Neural progenitor cell (in vitro differentiated cells): ENCODE results near the gene SMARCAL1. TPM values are rescaled to one million over a fixed set of nuclear protein-coding genes. Genes with fewer than 3 reads are reported as not detected.
"Not testable (repeated sequence)": the region's sequence is repeated elsewhere in the genome, so short reads cannot be mapped to it uniquely, and the experiment has no call there.

Experiments
- DNase-seq: peaks from one replicate; pipeline ENCODE4 v3.0.0-alpha.2; 2016; ENCODE audit warnings: low spot score
- H2AFZ ChIP-seq: fragments of 200-600 bp; sonication (generic); replicated peaks from 2 replicates; pipeline ENCODE4 v1.6.1; 2016; ENCODE audit warnings: antibody characterized with exemption
- H3F3A ChIP-seq: fragments of 200-600 bp; sonication (generic); 2 replicates; pipeline ENCODE4 v1.6.1; 2016; ENCODE audit warnings: antibody characterized with exemption, low read depth
- H3K27ac ChIP-seq: fragments of 200-600 bp; sonication (generic); 2 replicates; pipeline ENCODE4 v1.5.1; 2016; ENCODE audit warnings: mild to moderate bottlenecking
- H3K27me3 ChIP-seq: fragments of 200-600 bp; sonication (generic); 2 replicates; pipeline ENCODE4 v1.6.1; 2016; ENCODE audit warnings: mild to moderate bottlenecking, moderate library complexity
- H3K36me3 ChIP-seq: fragments of 200-600 bp; sonication (generic); 2 replicates; pipeline ENCODE4 v1.5.1; 2016
- H3K4me1 ChIP-seq: fragments of 200-600 bp; sonication (generic); 2 replicates; pipeline ENCODE4 v1.6.1; 2016; ENCODE audit warnings: mixed run types
- H3K4me2 ChIP-seq: fragments of 200-600 bp; sonication (generic); 2 replicates; pipeline ENCODE4 v1.6.1; 2016
- H3K4me3 ChIP-seq: fragments of 200-600 bp; sonication (generic); 2 replicates; pipeline ENCODE4 v1.5.1; 2016
- H3K79me2 ChIP-seq: fragments of 200-600 bp; sonication (generic); 2 replicates; pipeline ENCODE4 v1.6.1; 2016; ENCODE audit warnings: low read depth
- H3K9ac ChIP-seq: fragments of 200-600 bp; sonication (generic); 2 replicates; pipeline ENCODE4 v1.6.1; 2016
- H3K9me3 ChIP-seq: fragments of 200-600 bp; sonication (generic); 2 replicates; pipeline ENCODE4 v1.5.1; 2016; ENCODE audit warnings: low read depth
- H4K20me1 ChIP-seq: fragments of 200-600 bp; sonication (generic); 2 replicates; pipeline ENCODE4 v1.6.1; 2016; ENCODE audit warnings: low read depth
- H3K27ac Mint-ChIP-seq: 3 replicates; pipeline ENCODE4 v1.8.0; 2021; ENCODE audit warnings: mixed read lengths
- H3K27me3 Mint-ChIP-seq: 2 replicates; pipeline ENCODE4 v1.8.0; 2022; ENCODE audit warnings: low read depth, mild to moderate bottlenecking, inconsistent platforms, moderate library complexity, mixed read lengths; ENCODE audit not compliant: insufficient read depth
- H3K36me3 Mint-ChIP-seq: 3 replicates; pipeline ENCODE4 v1.8.0; 2021; ENCODE audit warnings: mixed read lengths
- H3K4me1 Mint-ChIP-seq: 3 replicates; pipeline ENCODE4 v1.8.0; 2021; ENCODE audit warnings: mixed read lengths
- H3K4me3 Mint-ChIP-seq: 3 replicates; pipeline ENCODE4 v1.8.0; 2021; ENCODE audit warnings: mild to moderate bottlenecking, moderate library complexity, mixed read lengths
- H3K9me3 Mint-ChIP-seq: 3 replicates; pipeline ENCODE4 v1.8.0; 2020; ENCODE audit warnings: mixed read lengths
- EZH2 ChIP-seq: fragments of 200-600 bp; sonication (generic); IDR thresholded peaks from 2 replicates; pipeline ENCODE4 v1.6.1; 2017; ENCODE audit warnings: antibody characterized with exemption, mild to moderate bottlenecking, moderate library complexity
- EZH2phosphoT487 ChIP-seq: fragments of 200-600 bp; sonication (generic); IDR thresholded peaks from 2 replicates; pipeline ENCODE4 v1.6.1; 2017; ENCODE audit warnings: antibody characterized with exemption
- total RNA-seq: library from RNA; depleted of rRNA; stranded (reverse); fragments of >200 nt; gene quantifications from 2 replicates; pipeline ENCODE4 v1.2.3, GENCODE V29; 2015; ENCODE audit warnings: low replicate concordance
- TF ChIP-seq, protein P1 (sequence below): fragments of 200-600 bp; sonication (generic); IDR thresholded peaks from 2 replicates; pipeline ENCODE4 v1.5.1; 2017; ENCODE audit warnings: antibody characterized with exemption, mild to moderate bottlenecking

The SMARCAL1 gene
- total RNA-seq, 1 donor from 2014 or later = 21.9 TPM

DNA sequence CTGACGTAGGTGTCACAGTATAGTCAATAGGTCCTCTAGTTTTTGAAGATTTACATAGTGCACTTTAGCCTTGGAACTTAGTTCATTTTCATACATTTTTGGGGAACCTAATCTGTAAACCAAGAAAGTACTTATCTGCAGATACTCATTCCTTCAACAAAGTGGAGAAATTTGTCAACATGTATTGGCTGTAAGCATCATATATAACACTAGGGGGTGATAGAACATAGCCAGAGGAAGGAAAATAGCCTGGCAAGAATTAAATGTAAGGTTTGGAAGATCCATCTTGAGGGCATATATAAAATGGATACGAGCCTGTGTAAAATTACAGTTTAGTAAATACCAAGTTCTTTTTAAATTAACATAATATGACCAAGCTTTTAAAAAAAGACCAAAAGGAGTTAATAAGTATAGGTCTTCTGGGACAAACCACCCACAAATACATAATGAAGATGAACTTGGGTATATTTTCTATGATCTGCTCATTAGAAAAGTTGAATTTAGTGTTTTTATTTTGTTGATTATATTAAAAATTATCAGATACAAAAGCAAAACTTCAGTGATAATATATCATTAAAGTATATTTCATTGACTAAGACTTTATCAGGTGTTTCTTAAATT is 104.6 kb downstream of the SMARCAL1 start:
- Histone ChIP-seq H3K4me2 (no peak overlapping the region), H3K27me3 (no peaks in the 10 kb centered on the region), H3K79me2 (no peaks in the 10 kb centered on the region), H3K4me1 (peaks cover 7% of the 10 kb centered on the region), H3K27ac (no peak overlapping the region), H2AFZ (no peak overlapping the region), H3K9me3 (no peaks in the 10 kb centered on the region), H3K9ac (no peak overlapping the region), H4K20me1 (peaks cover 40% of the 10 kb centered on the region), H3F3A (peaks cover 40% of the 10 kb centered on the region), H3K4me3 (no peak overlapping the region), H3K36me3 (no peaks in the 10 kb centered on the region)
- Mint-ChIP-seq H3K27ac (no peak overlapping the region), H3K4me3 (no peak overlapping the region), H3K27me3 (no peaks in the 10 kb centered on the region), H3K9me3 (no peaks in the 10 kb centered on the region), H3K4me1 (peaks cover 25% of the 10 kb centered on the region), H3K36me3 (no peaks in the 10 kb centered on the region)
- TF ChIP-seq, protein P1, sequence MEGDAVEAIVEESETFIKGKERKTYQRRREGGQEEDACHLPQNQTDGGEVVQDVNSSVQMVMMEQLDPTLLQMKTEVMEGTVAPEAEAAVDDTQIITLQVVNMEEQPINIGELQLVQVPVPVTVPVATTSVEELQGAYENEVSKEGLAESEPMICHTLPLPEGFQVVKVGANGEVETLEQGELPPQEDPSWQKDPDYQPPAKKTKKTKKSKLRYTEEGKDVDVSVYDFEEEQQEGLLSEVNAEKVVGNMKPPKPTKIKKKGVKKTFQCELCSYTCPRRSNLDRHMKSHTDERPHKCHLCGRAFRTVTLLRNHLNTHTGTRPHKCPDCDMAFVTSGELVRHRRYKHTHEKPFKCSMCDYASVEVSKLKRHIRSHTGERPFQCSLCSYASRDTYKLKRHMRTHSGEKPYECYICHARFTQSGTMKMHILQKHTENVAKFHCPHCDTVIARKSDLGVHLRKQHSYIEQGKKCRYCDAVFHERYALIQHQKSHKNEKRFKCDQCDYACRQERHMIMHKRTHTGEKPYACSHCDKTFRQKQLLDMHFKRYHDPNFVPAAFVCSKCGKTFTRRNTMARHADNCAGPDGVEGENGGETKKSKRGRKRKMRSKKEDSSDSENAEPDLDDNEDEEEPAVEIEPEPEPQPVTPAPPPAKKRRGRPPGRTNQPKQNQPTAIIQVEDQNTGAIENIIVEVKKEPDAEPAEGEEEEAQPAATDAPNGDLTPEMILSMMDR = peak; percentile 93
- no peak for TF ChIP-seq EZH2phosphoT487
- no peak for TF ChIP-seq EZH2
- peak; percentile 44 for DNase-seq

DNA sequence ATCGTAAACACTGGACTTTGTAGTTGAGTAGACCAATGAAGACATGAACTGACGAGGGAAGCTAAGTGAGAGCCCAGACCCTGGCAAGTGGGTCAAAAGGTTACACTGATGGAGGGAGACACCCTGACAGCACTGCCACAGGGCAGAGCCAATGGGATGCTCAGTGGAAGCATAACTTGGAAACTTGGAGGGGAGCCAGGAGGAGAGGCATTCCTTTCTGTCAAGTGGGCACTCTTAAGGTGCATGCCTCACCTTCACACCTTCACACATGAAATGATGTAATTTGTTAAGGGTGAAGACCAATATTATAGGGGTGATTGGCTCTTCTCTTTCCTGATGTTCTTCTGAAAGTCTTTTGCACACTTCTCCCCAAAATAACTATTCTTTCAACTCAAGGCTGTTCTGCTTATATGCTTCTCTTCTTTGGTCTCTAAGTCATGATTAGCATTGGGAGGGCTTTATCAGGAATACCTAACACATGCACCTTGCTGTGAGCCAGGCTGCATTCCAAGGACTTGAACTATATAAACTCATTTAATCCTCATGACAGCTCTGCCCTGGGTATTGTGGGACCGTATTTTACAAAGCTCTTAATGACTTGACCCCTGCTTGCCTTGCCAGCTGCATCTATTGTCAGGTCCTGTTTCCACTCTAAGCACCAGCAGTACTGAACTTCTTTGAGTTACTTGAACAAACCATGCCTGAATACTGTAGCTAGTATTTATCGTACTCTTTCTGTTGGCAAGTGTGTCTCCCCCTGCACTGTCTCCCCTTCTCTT is 105.4 kb downstream of the SMARCAL1 start:
- Histone ChIP-seq H3K9me3 (no peaks in the 10 kb centered on the region), H3K36me3 (no peaks in the 10 kb centered on the region), H4K20me1 (peaks cover 37% of the 10 kb centered on the region), H3K27ac (no peak overlapping the region), H3K4me3 (no peak overlapping the region), H3K79me2 (no peaks in the 10 kb centered on the region), H3F3A (peaks cover 38% of the 10 kb centered on the region), H3K4me1 (peaks cover 7% of the 10 kb centered on the region), H3K9ac (no peak overlapping the region), H3K4me2 (no peak overlapping the region), H3K27me3 (no peaks in the 10 kb centered on the region), H2AFZ (no peak overlapping the region)
- H3K27ac Mint-ChIP-seq = no peak overlapping the region
- H3K4me1 Mint-ChIP-seq = peaks cover 25% of the 10 kb centered on the region
- no peaks in the 10 kb centered on the region for H3K36me3 Mint-ChIP-seq
- peak overlapping the region; percentile 19 for H3K4me3 Mint-ChIP-seq
- H3K9me3 Mint-ChIP-seq = no peaks in the 10 kb centered on the region
- no peaks in the 10 kb centered on the region for H3K27me3 Mint-ChIP-seq
- DNase-seq = peak; percentile 40
- TF ChIP-seq EZH2 = no peak

DNA sequence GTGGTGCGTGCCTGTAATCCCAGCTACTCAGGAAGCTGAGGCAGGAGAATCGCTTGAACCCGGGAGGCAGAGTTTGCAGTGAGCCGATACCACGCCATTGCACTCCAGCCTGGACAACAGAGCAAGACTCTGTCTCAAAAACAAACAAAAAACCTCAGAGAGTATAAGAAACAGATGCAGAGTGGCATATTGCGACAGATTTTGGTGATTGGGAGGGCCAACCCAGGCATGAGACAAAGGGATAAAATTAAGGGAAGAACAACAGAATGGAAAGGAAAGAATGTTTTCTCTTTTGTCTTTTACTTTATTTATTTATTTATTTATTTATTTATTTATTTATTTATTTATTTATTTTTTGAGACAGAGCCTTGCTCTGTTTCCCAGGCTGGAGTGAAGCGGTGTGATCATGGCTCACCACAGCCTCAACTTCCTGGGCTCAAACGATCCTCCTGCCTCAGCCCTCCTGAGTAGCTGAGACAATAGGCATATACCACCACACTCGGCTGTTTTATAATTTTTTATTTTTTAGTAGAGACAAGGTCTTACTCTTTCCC is 106.4 kb downstream of the SMARCAL1 start:
- H3K9ac ChIP-seq = not testable (repeated sequence)

DNA sequence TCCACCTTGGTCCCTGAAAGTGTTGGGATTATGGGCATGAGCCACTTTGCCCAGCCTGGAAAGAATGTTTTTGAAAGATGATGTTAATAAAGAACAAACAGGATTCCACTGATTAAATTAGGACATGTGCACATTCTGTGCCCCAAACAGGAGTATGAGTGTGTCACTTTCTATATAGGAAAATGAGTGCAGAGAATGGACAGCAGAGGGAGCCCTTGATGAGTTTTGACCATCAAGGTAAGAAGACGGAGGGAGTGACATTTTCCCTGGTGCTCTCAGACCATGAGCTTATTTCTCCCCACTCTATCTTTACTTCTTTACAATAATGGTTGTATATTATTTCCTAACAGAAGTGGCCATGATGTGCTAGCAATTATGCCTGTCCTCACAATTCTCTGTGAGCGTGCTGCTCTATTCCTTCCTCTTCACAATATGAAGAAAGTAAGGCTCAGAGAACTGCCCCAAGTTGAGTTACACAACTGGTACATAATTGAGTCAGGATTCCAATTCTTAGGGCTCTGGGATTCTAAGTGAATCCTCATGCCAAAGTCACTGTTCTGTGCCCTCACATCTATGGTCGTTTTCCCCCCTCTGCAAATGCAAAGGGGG is 107.0 kb downstream of the SMARCAL1 start:
- no peak overlapping the region for H3K27ac ChIP-seq
- H3K36me3 ChIP-seq = no peaks in the 10 kb centered on the region
- no peak overlapping the region for H3K4me2 ChIP-seq
- no peak overlapping the region for H3K9ac ChIP-seq
- peaks cover 7% of the 10 kb centered on the region for H3K4me1 ChIP-seq
- H3F3A ChIP-seq = peaks cover 22% of the 10 kb centered on the region
- Mint-ChIP-seq H3K27me3 (no peaks in the 10 kb centered on the region), H3K27ac (no peak overlapping the region), H3K9me3 (peaks cover 2% of the 10 kb centered on the region), H3K36me3 (peaks cover 6% of the 10 kb centered on the region), H3K4me1 (peaks cover 25% of the 10 kb centered on the region), H3K4me3 (no peak overlapping the region)
- no peaks in the 10 kb centered on the region for H3K9me3 ChIP-seq
- peak; percentile 85 for DNase-seq
- TF ChIP-seq EZH2phosphoT487 (no peak), EZH2 (no peak)
- TF ChIP-seq, protein P1 = peak; percentile 76
- no peak overlapping the region for H2AFZ ChIP-seq
- H3K27me3 ChIP-seq = no peaks in the 10 kb centered on the region
- no peak overlapping the region for H3K4me3 ChIP-seq
- no peaks in the 10 kb centered on the region for H3K79me2 ChIP-seq
- peaks cover 29% of the 10 kb centered on the region for H4K20me1 ChIP-seq

More for the DNA sequence above, 106.4 kb downstream of the SMARCAL1 start:
- Histone ChIP-seq H3F3A (peaks cover 28% of the 10 kb centered on the region), H4K20me1 (peaks cover 34% of the 10 kb centered on the region)
- not testable (repeated sequence) for H3K4me1 ChIP-seq, H3K4me2 ChIP-seq, H3K79me2 ChIP-seq, H3K9me3 Mint-ChIP-seq, H3K4me3 Mint-ChIP-seq, H2AFZ ChIP-seq, H3K27me3 ChIP-seq, H3K36me3 ChIP-seq, H3K27ac ChIP-seq, H3K9me3 ChIP-seq, H3K27ac Mint-ChIP-seq, H3K36me3 Mint-ChIP-seq, H3K4me3 ChIP-seq, DNase-seq, H3K27me3 Mint-ChIP-seq
- peaks cover 25% of the 10 kb centered on the region for H3K4me1 Mint-ChIP-seq
